ENCODE results near the gene C4BPA.

Gene C4BPA

GRCh38 chr1:207077012-207077411, 27.0 kb upstream of the C4BPA start:
- no peaks in the 10 kb centered on the region for H3K4me1 ChIP-seq (ENCODE audit: control insufficient read depth, insufficient read depth, low read length)
- WGBS, 2 experiments: 100% methylated on average over 1 of the region's 1 CpG
- no peak overlapping the region for H3K27ac ChIP-seq (ENCODE audit: insufficient read depth, low read depth, low read length, poor library complexity, severe bottlenecking)
- H3K4me3 ChIP-seq (ENCODE audit: insufficient read depth, low read depth, low read length): no peak overlapping the region
- no peaks in the 10 kb centered on the region for H3K36me3 ChIP-seq (ENCODE audit: control insufficient read depth, insufficient read depth, low read length)
- no peaks in the 10 kb centered on the region for H3K27me3 ChIP-seq (ENCODE audit: control insufficient read depth, insufficient read depth, low read length, poor library complexity, severe bottlenecking)
- no peaks in the 10 kb centered on the region for H3K9me3 ChIP-seq (ENCODE audit: control insufficient read depth, low read length)

- H3K27me3 ChIP-seq (ENCODE audit: control insufficient read depth, insufficient read depth, low read length, poor library complexity, severe bottlenecking): no peaks in the 10 kb centered on the region
- 56% methylated on average over 6 of the region's 6 CpGs for WGBS, 2 experiments
Measured at GRCh38 chr1:207077470-207078377, 26.3 kb upstream of the C4BPA start.

GRCh38 chr1:207078578-207079132, 25.4 kb upstream of the C4BPA start:
- no peaks in the 10 kb centered on the region for H3K9me3 ChIP-seq (ENCODE audit: control insufficient read depth, low read length)
- no peak overlapping the region for H3K27ac ChIP-seq (ENCODE audit: insufficient read depth, low read depth, low read length, poor library complexity, severe bottlenecking)
- no peaks in the 10 kb centered on the region for H3K36me3 ChIP-seq (ENCODE audit: control insufficient read depth, insufficient read depth, low read length)
- no peaks in the 10 kb centered on the region for H3K27me3 ChIP-seq (ENCODE audit: control insufficient read depth, insufficient read depth, low read length, poor library complexity, severe bottlenecking)
- WGBS, 2 experiments: 89 to 90% methylated on average over 11 of the region's 11 CpGs
- no peaks in the 10 kb centered on the region for H3K4me1 ChIP-seq (ENCODE audit: control insufficient read depth, insufficient read depth, low read length)
- no peak overlapping the region for H3K4me3 ChIP-seq (ENCODE audit: insufficient read depth, low read depth, low read length)

More at GRCh38 chr1:207077470-207078377, 26.3 kb upstream of the C4BPA start:
- Histone ChIP-seq H3K36me3 (ENCODE audit: control insufficient read depth, insufficient read depth, low read length) (no peaks in the 10 kb centered on the region), H3K27ac (ENCODE audit: insufficient read depth, low read depth, low read length, poor library complexity, severe bottlenecking) (no peak overlapping the region), H3K4me1 (ENCODE audit: control insufficient read depth, insufficient read depth, low read length) (no peaks in the 10 kb centered on the region), H3K9me3 (ENCODE audit: control insufficient read depth, low read length) (no peaks in the 10 kb centered on the region), H3K4me3 (ENCODE audit: insufficient read depth, low read depth, low read length) (no peak overlapping the region)

GRCh38 chr1:207079706-207080241, 24.3 kb upstream of the C4BPA start:
- Histone ChIP-seq H3K4me3 (ENCODE audit: insufficient read depth, low read depth, low read length) (no peak overlapping the region), H3K27ac (ENCODE audit: insufficient read depth, low read depth, low read length, poor library complexity, severe bottlenecking) (no peak overlapping the region), H3K27me3 (ENCODE audit: control insufficient read depth, insufficient read depth, low read length, poor library complexity, severe bottlenecking) (no peaks in the 10 kb centered on the region), H3K36me3 (ENCODE audit: control insufficient read depth, insufficient read depth, low read length) (no peaks in the 10 kb centered on the region), H3K9me3 (ENCODE audit: control insufficient read depth, low read length) (no peaks in the 10 kb centered on the region), H3K4me1 (ENCODE audit: control insufficient read depth, insufficient read depth, low read length) (no peaks in the 10 kb centered on the region)
- WGBS, 2 experiments: 93 to 96% methylated on average over 6 of the region's 6 CpGs

GRCh38 chr1:207081088-207081487, 22.9 kb upstream of the C4BPA start:
- Histone ChIP-seq H3K4me1 (ENCODE audit: control insufficient read depth, insufficient read depth, low read length) (no peaks in the 10 kb centered on the region), H3K9me3 (ENCODE audit: control insufficient read depth, low read length) (no peaks in the 10 kb centered on the region), H3K27ac (ENCODE audit: insufficient read depth, low read depth, low read length, poor library complexity, severe bottlenecking) (no peak overlapping the region), H3K4me3 (ENCODE audit: insufficient read depth, low read depth, low read length) (no peak overlapping the region), H3K27me3 (ENCODE audit: control insufficient read depth, insufficient read depth, low read length, poor library complexity, severe bottlenecking) (no peaks in the 10 kb centered on the region), H3K36me3 (ENCODE audit: control insufficient read depth, insufficient read depth, low read length) (no peaks in the 10 kb centered on the region)
- 90% methylated on average over 2 of the region's 2 CpGs; no CpG with 5 or more reads in 1 of the 2 experiments for whole genome bisulfite sequencing, 2 experiments

GRCh38 chr1:207081806-207082205, 22.2 kb upstream of the C4BPA start:
- Histone ChIP-seq H3K4me1 (ENCODE audit: control insufficient read depth, insufficient read depth, low read length) (no peaks in the 10 kb centered on the region), H3K36me3 (ENCODE audit: control insufficient read depth, insufficient read depth, low read length) (no peaks in the 10 kb centered on the region), H3K27me3 (ENCODE audit: control insufficient read depth, insufficient read depth, low read length, poor library complexity, severe bottlenecking) (no peaks in the 10 kb centered on the region), H3K4me3 (ENCODE audit: insufficient read depth, low read depth, low read length) (no peak overlapping the region), H3K27ac (ENCODE audit: insufficient read depth, low read depth, low read length, poor library complexity, severe bottlenecking) (no peak overlapping the region), H3K9me3 (ENCODE audit: control insufficient read depth, low read length) (no peaks in the 10 kb centered on the region)
- WGBS, 2 experiments: 98 to 100% methylated on average over 1 to 2 of the region's 2 CpGs

GRCh38 chr1:207084232-207084631, 19.8 kb upstream of the C4BPA start:
- Histone ChIP-seq H3K36me3 (ENCODE audit: control insufficient read depth, insufficient read depth, low read length) (no peaks in the 10 kb centered on the region), H3K27me3 (ENCODE audit: control insufficient read depth, insufficient read depth, low read length, poor library complexity, severe bottlenecking) (no peaks in the 10 kb centered on the region), H3K4me3 (ENCODE audit: insufficient read depth, low read depth, low read length) (no peak overlapping the region), H3K9me3 (ENCODE audit: control insufficient read depth, low read length) (no peaks in the 10 kb centered on the region), H3K4me1 (ENCODE audit: control insufficient read depth, insufficient read depth, low read length) (no peaks in the 10 kb centered on the region), H3K27ac (ENCODE audit: insufficient read depth, low read depth, low read length, poor library complexity, severe bottlenecking) (no peak overlapping the region)
- 72 to 79% methylated on average over 2 of the region's 2 CpGs for WGBS, 2 experiments

GRCh38 chr1:207084701-207085180, 19.3 kb upstream of the C4BPA start:
- Histone ChIP-seq H3K9me3 (ENCODE audit: control insufficient read depth, low read length) (no peaks in the 10 kb centered on the region), H3K4me3 (ENCODE audit: insufficient read depth, low read depth, low read length) (no peak overlapping the region), H3K36me3 (ENCODE audit: control insufficient read depth, insufficient read depth, low read length) (no peaks in the 10 kb centered on the region), H3K27ac (ENCODE audit: insufficient read depth, low read depth, low read length, poor library complexity, severe bottlenecking) (no peak overlapping the region), H3K27me3 (ENCODE audit: control insufficient read depth, insufficient read depth, low read length, poor library complexity, severe bottlenecking) (no peaks in the 10 kb centered on the region), H3K4me1 (ENCODE audit: control insufficient read depth, insufficient read depth, low read length) (no peaks in the 10 kb centered on the region)
- 32 to 36% methylated on average over 8 of the region's 8 CpGs for WGBS, 2 experiments

- Histone ChIP-seq H3K27ac (ENCODE audit: insufficient read depth, low read depth, low read length, poor library complexity, severe bottlenecking) (no peak overlapping the region), H3K4me1 (ENCODE audit: control insufficient read depth, insufficient read depth, low read length) (no peaks in the 10 kb centered on the region), H3K9me3 (ENCODE audit: control insufficient read depth, low read length) (no peaks in the 10 kb centered on the region), H3K27me3 (ENCODE audit: control insufficient read depth, insufficient read depth, low read length, poor library complexity, severe bottlenecking) (no peaks in the 10 kb centered on the region), H3K36me3 (ENCODE audit: control insufficient read depth, insufficient read depth, low read length) (no peaks in the 10 kb centered on the region), H3K4me3 (ENCODE audit: insufficient read depth, low read depth, low read length) (no peak overlapping the region)
- 73% methylated on average over 3 of the region's 3 CpGs; no CpG with 5 or more reads in 1 of the 2 experiments for WGBS, 2 experiments
Measured at GRCh38 chr1:207085887-207086286, 18.1 kb upstream of the C4BPA start.

GRCh38 chr1:207088161-207088560, 15.9 kb upstream of the C4BPA start:
- WGBS, 2 experiments: 88 to 93% methylated on average over 1 to 2 of the region's 2 CpGs
- no peaks in the 10 kb centered on the region for H3K36me3 ChIP-seq (ENCODE audit: control insufficient read depth, insufficient read depth, low read length)
- no peak overlapping the region for H3K27ac ChIP-seq (ENCODE audit: insufficient read depth, low read depth, low read length, poor library complexity, severe bottlenecking)
- H3K4me1 ChIP-seq (ENCODE audit: control insufficient read depth, insufficient read depth, low read length): no peaks in the 10 kb centered on the region
- H3K4me3 ChIP-seq (ENCODE audit: insufficient read depth, low read depth, low read length): no peak overlapping the region
- H3K27me3 ChIP-seq (ENCODE audit: control insufficient read depth, insufficient read depth, low read length, poor library complexity, severe bottlenecking): no peaks in the 10 kb centered on the region
- no peaks in the 10 kb centered on the region for H3K9me3 ChIP-seq (ENCODE audit: control insufficient read depth, low read length)

Data from ectodermal cell (in vitro differentiated cells).